H1 (cell line): ENCODE results near the gene HSPA12A. TPM values are rescaled to one million over a fixed set of nuclear protein-coding genes. Genes with fewer than 3 reads are reported as not detected.

Experiments used
- CTCF ChIA-PET: fragments of 300-600 bp; sonication (Branson Sonifier 250); formaldehyde crosslinking; loops from one replicate; lab custom pipeline; 2021; ENCODE audit not compliant: partially characterized antibody; lab: Charles Lee
- POLR2A ChIA-PET: fragments of 300-600 bp; sonication (Branson Sonifier 250); formaldehyde crosslinking; loops from one replicate; lab custom pipeline; 2021; ENCODE audit warnings: inconsistent platforms; ENCODE audit not compliant: partially characterized antibody; lab: Charles Lee
- DNase-seq, 2 experiments: peaks; one replicate each; pipeline versions ENCODE4 v3.0.0 to v3.0.0-alpha.2; 2010 to 2022; ENCODE audit warnings: low spot score in 2 of 2, low read depth in 1 of 2, mixed read lengths in 1 of 2
- FAIRE-seq: peaks from 2 replicates; lab custom pipeline; 2011; peaks lifted over from hg19 to GRCh38; lab: Jason Lieb, UNC
- H2AFZ ChIP-seq: 2 replicates; pipeline ENCODE4 v1.8.1; 2012; ENCODE audit warnings: low read length, inconsistent platforms
- H2AK5ac ChIP-seq: 2 replicates; pipeline ENCODE4 v1.6.1; 2013; ENCODE audit warnings: low read depth, low read length
- H2BK120ac ChIP-seq: replicated peaks from 2 replicates; pipeline ENCODE3; 2013; ENCODE audit warnings: low read depth, low read length, inconsistent platforms
- H2BK12ac ChIP-seq: 2 replicates; pipeline ENCODE4 v1.6.1; 2013; ENCODE audit warnings: low read depth, low read length
- H2BK15ac ChIP-seq: 2 replicates; pipeline ENCODE4 v1.6.1; 2013; ENCODE audit warnings: low read length
- H2BK20ac ChIP-seq: 2 replicates; pipeline ENCODE4 v1.6.1; 2013; ENCODE audit warnings: low read length
- H2BK5ac ChIP-seq: 2 replicates; pipeline ENCODE4 v1.6.1; 2013; ENCODE audit warnings: low read depth, low read length
- H3K14ac ChIP-seq: 2 replicates; pipeline ENCODE4 v1.6.1; 2013; ENCODE audit warnings: inconsistent platforms; ENCODE audit not compliant: insufficient read length
- H3K18ac ChIP-seq: 2 replicates; pipeline ENCODE4 v1.6.1; 2013; ENCODE audit warnings: low read length; ENCODE audit errors: extremely low read depth
- H3K23ac ChIP-seq: 2 replicates; pipeline ENCODE4 v1.6.1; 2013; ENCODE audit warnings: inconsistent platforms; ENCODE audit not compliant: insufficient read length
- H3K23me2 ChIP-seq: 2 replicates; pipeline ENCODE4 v1.6.1; 2013; ENCODE audit warnings: low read depth, low read length
- H3K27ac ChIP-seq: 2 replicates; pipeline ENCODE4 v1.6.1; 2011; ENCODE audit warnings: low read depth, low read length, inconsistent platforms
- H3K27me3 ChIP-seq, 4 experiments: replicated peaks in 1 of 4; 1 replicate in 1 of 4; 2 replicates in 3 of 4; pipeline versions ENCODE4 v1.6.1 to v1.8.1; 2011 to 2013; ENCODE audit warnings: low read length in 3 of 4, mild to moderate bottlenecking in 3 of 4, inconsistent platforms in 2 of 4, mixed read lengths in 2 of 4, moderate library complexity in 1 of 4; ENCODE audit not compliant: control insufficient read depth in 3 of 4, insufficient read depth in 3 of 4; ENCODE audit errors: extremely low read depth in 1 of 4
- H3K36me3 ChIP-seq, 4 experiments: 2 replicates each; pipeline versions ENCODE4 v1.6.1 to v1.8.1; 2011 to 2013; ENCODE audit warnings: mild to moderate bottlenecking in 4 of 4, low read length in 3 of 4, moderate library complexity in 2 of 4, control low read depth in 1 of 4, inconsistent platforms in 1 of 4; ENCODE audit not compliant: insufficient read depth in 4 of 4, control insufficient read depth in 2 of 4
- H3K4ac ChIP-seq: replicated peaks from 2 replicates; pipeline ENCODE3; 2013; ENCODE audit warnings: low read length, low read depth, mixed read lengths, inconsistent platforms; ENCODE audit not compliant: insufficient read length
- H3K4me1 ChIP-seq, 4 experiments: replicated peaks in 1 of 4; 1 replicate in 1 of 4; 2 replicates in 3 of 4; pipeline versions ENCODE4 v1.6.1 to v1.8.1; 2011 to 2013; ENCODE audit warnings: low read length in 3 of 4, inconsistent platforms in 2 of 4, mixed read lengths in 1 of 4; ENCODE audit not compliant: insufficient read depth in 4 of 4, control insufficient read depth in 3 of 4
- H3K4me2 ChIP-seq, 2 experiments: 2 replicates each; pipeline versions ENCODE4 v1.6.1 to v1.8.1; 2011 to 2013; ENCODE audit warnings: low read depth in 2 of 2, low read length in 2 of 2, control low read depth in 1 of 2, inconsistent platforms in 1 of 2, mild to moderate bottlenecking in 1 of 2; ENCODE audit not compliant: insufficient read depth in 1 of 2
- H3K4me3 ChIP-seq, 4 experiments: fragments of 200-600, 300-600 bp in 1 of 4; sonication (generic), shearing (Covaris generic), sonication (Bioruptor Twin) in 1 of 4; 2 replicates each; pipeline versions ENCODE4 v1.5.1 to v1.8.1; 2011 to 2016; ENCODE audit warnings: low read length in 4 of 4, low read depth in 3 of 4, control low read depth in 2 of 4, inconsistent platforms in 2 of 4, mild to moderate bottlenecking in 2 of 4, mixed read lengths in 1 of 4, moderate library complexity in 1 of 4; ENCODE audit not compliant: insufficient read depth in 2 of 4; ENCODE audit errors: extremely low read depth in 1 of 4
- H3K56ac ChIP-seq: replicated peaks from 2 replicates; pipeline ENCODE3; 2013; ENCODE audit warnings: low read depth, mild to moderate bottlenecking, mixed read lengths, low read length, inconsistent platforms; ENCODE audit not compliant: insufficient read length
- H3K79me1 ChIP-seq: 2 replicates; pipeline ENCODE4 v1.6.1; 2013; ENCODE audit warnings: low read depth, low read length, control low read depth
- H3K79me2 ChIP-seq, 2 experiments: 2 replicates each; pipeline versions ENCODE4 v1.6.1 to v1.8.1; 2012 to 2013; ENCODE audit warnings: low read length in 2 of 2, mild to moderate bottlenecking in 2 of 2, inconsistent platforms in 1 of 2; ENCODE audit not compliant: insufficient read depth in 2 of 2, control insufficient read depth in 1 of 2
- H3K9ac ChIP-seq, 4 experiments: replicated peaks in 1 of 4; 1 replicate in 1 of 4; 2 replicates in 3 of 4; pipeline versions ENCODE4 v1.6.1 to v1.8.1; 2011 to 2013; ENCODE audit warnings: low read depth in 3 of 4, low read length in 3 of 4, control low read depth in 2 of 4, mild to moderate bottlenecking in 2 of 4, moderate library complexity in 2 of 4, inconsistent platforms in 1 of 4; ENCODE audit errors: extremely low read depth in 1 of 4
- H3K9me3 ChIP-seq, 2 experiments: 2 replicates each; pipeline versions ENCODE4 v1.6.1 to v1.8.1; 2012 to 2013; ENCODE audit warnings: mild to moderate bottlenecking in 2 of 2, moderate library complexity in 2 of 2, control low read depth in 1 of 2, inconsistent platforms in 1 of 2, low read depth in 1 of 2, low read length in 1 of 2, mixed read lengths in 1 of 2; ENCODE audit not compliant: insufficient read depth in 2 of 2
- H4K20me1 ChIP-seq, 2 experiments: replicated peaks in 1 of 2; 2 replicates each; pipeline versions ENCODE3 to v1.8.1; 2011 to 2013; ENCODE audit warnings: inconsistent platforms in 2 of 2, low read length in 2 of 2, mild to moderate bottlenecking in 1 of 2; ENCODE audit not compliant: insufficient read depth in 2 of 2, control insufficient read depth in 1 of 2
- H4K5ac ChIP-seq: 2 replicates; pipeline ENCODE4 v1.6.1; 2013; ENCODE audit warnings: low read length, low read depth, mixed read lengths, inconsistent platforms; ENCODE audit not compliant: insufficient read length
- H4K8ac ChIP-seq: 2 replicates; pipeline ENCODE4 v1.8.0; 2013; ENCODE audit warnings: mild to moderate bottlenecking, moderate library complexity, low read length, inconsistent platforms; ENCODE audit not compliant: insufficient read depth; ENCODE audit errors: extremely low read depth
- H4K91ac ChIP-seq: replicated peaks from 2 replicates; pipeline ENCODE3; 2013; ENCODE audit warnings: low read length, mixed read lengths, inconsistent platforms; ENCODE audit not compliant: insufficient read length
- ATF3 ChIP-seq: IDR thresholded peaks from 2 replicates; pipeline ENCODE4 v1.6.1; 2011; ENCODE audit warnings: low read depth, mild to moderate bottlenecking, low read length; ENCODE audit not compliant: insufficient read depth
- GABPA ChIP-seq: IDR thresholded peaks from 2 replicates; pipeline ENCODE4 v1.6.1; 2011; ENCODE audit warnings: mild to moderate bottlenecking, low read length, moderate library complexity, borderline replicate concordance; ENCODE audit not compliant: insufficient read depth
- GTF2F1 ChIP-seq: IDR thresholded peaks from 2 replicates; pipeline ENCODE4 v1.6.1; 2012; ENCODE audit warnings: low read depth, low read length, improper control_type of control experiment, borderline replicate concordance
- JUN ChIP-seq: IDR thresholded peaks from 2 replicates; pipeline ENCODE4 v1.6.1; 2011; ENCODE audit warnings: low read depth, mild to moderate bottlenecking, improper control_type of control experiment, low read length
- MAFK ChIP-seq: IDR thresholded peaks from 2 replicates; pipeline ENCODE4 v1.6.1; 2012; ENCODE audit warnings: low read depth, mild to moderate bottlenecking, improper control_type of control experiment, low read length
- SP4 ChIP-seq: IDR thresholded peaks from 2 replicates; pipeline ENCODE4 v1.6.1; 2012; ENCODE audit warnings: low read length, inconsistent platforms
- TEAD4 ChIP-seq: IDR thresholded peaks from 2 replicates; pipeline ENCODE4 v1.6.1; 2012; ENCODE audit warnings: low read depth, low read length, inconsistent platforms, mixed read lengths
- WGBS, 2 experiments: shearing (Covaris generic) in 1 of 2; methylation state at CpG; one replicate each; pipeline versions ENCODE4 v1.1.6 to v1.1.7; 2013 to 2015; ENCODE audit warnings: low lambda C conversion rate in 2 of 2, mixed read lengths in 2 of 2, inconsistent platforms in 1 of 2, low coverage in 1 of 2, missing lambda C conversion rate in 1 of 2; ENCODE audit not compliant: insufficient replicate concordance in 2 of 2, insufficient coverage in 1 of 2, insufficient read length in 1 of 2; ENCODE audit errors: extremely low coverage in 1 of 2, missing lambda C conversion rate in 1 of 2; 5-methylcytosine and 5-hydroxymethylcytosine counted together
- polyA plus RNA-seq, 7 experiments: library from polyadenylated mRNA; depleted of rRNA in 3 of 7; stranded (reverse) in 5 of 7; unstranded in 2 of 7; fragments of >200 nt in 5 of 7; fragments of 200-250 nt in 2 of 7; gene quantifications; 1 replicate in 5 of 7; 2 replicates in 1 of 7; 4 replicates in 1 of 7; pipeline versions ENCODE4 v1.2.1 to v1.2.3, GENCODE V29; 2011 to 2013; ENCODE audit warnings: missing spikeins in 2 of 7, mixed read lengths in 2 of 7
- total RNA-seq: library from RNA; stranded (reverse); fragmentation: NEBNext Ultra II Directional; extraction: Animal tissue kit (Norgen Biotek cat#: 25700); gene quantifications from 2 replicates; pipeline ENCODE4 v1.2.1, GENCODE V29; 2021
- TF ChIP-seq, protein P1 (sequence below): IDR thresholded peaks from 2 replicates; pipeline ENCODE4 v1.6.1; 2012; ENCODE audit warnings: low read length, inconsistent platforms

The HSPA12A gene
- total and polyA plus RNA-seq, 2 of the 8 experiments (the other 6 are each of a cell fraction or from before 2014, with no cell fraction given) = 3.1 to 6.9 TPM

- H2BK20ac ChIP-seq = no peak overlapping the region
- H3K23ac ChIP-seq = no peak overlapping the region
- H3K56ac ChIP-seq = no peak overlapping the region
- H2BK120ac ChIP-seq = no peak overlapping the region
- peak overlapping the region; percentile 11; the same call in 1 of the 2 replicates for H2BK12ac ChIP-seq
- no peak overlapping the region for H3K9ac ChIP-seq
- no peak overlapping the region for H3K14ac ChIP-seq
- 79% methylated on average over 8 of the region's 8 CpGs; no CpG with 5 or more reads in 1 of the 2 experiments for WGBS, 2 experiments
- no peaks in the 10 kb centered on the region for H4K20me1 ChIP-seq
- no peaks in the 10 kb centered on the region for H3K79me2 ChIP-seq
- H4K8ac ChIP-seq = no peak overlapping the region
- H2AK5ac ChIP-seq = no peak overlapping the region
- H2BK15ac ChIP-seq = no peak overlapping the region
- H3K27me3 ChIP-seq = peaks cover 0 to 1% (median 0%) of the 10 kb centered on the region in 4 experiments; a peak in 1 of 7 replicates
- DNase-seq (no peak), FAIRE-seq (no peak)
- no peaks in the 10 kb centered on the region; a peak in 1 of 7 replicates for H3K4me1 ChIP-seq
- no peaks in the 10 kb centered on the region for H3K9me3 ChIP-seq
- no peak overlapping the region for H4K91ac ChIP-seq
- H3K36me3 ChIP-seq = no peaks in the 10 kb centered on the region
- H3K27ac ChIP-seq = no peak overlapping the region
- H2BK5ac ChIP-seq = no peak overlapping the region
- no peak overlapping the region for H3K18ac ChIP-seq
- CTCF ChIA-PET = no interaction called here
- no peaks in the 10 kb centered on the region for H3K79me1 ChIP-seq
- H3K4ac ChIP-seq = no peak overlapping the region
- no peak overlapping the region for H3K4me3 ChIP-seq
- no peak overlapping the region for H3K4me2 ChIP-seq
- no peaks in the 10 kb centered on the region for H3K23me2 ChIP-seq
- no peak overlapping the region for H4K5ac ChIP-seq
- POLR2A ChIA-PET = no interaction called here
- H2AFZ ChIP-seq = no peak overlapping the region
- TF ChIP-seq, protein P1, sequence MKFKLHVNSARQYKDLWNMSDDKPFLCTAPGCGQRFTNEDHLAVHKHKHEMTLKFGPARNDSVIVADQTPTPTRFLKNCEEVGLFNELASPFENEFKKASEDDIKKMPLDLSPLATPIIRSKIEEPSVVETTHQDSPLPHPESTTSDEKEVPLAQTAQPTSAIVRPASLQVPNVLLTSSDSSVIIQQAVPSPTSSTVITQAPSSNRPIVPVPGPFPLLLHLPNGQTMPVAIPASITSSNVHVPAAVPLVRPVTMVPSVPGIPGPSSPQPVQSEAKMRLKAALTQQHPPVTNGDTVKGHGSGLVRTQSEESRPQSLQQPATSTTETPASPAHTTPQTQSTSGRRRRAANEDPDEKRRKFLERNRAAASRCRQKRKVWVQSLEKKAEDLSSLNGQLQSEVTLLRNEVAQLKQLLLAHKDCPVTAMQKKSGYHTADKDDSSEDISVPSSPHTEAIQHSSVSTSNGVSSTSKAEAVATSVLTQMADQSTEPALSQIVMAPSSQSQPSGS = no peak
- TF ChIP-seq GABPA (no peak), GTF2F1 (no peak), ATF3 (no peak), JUN (no peak), SP4 (no peak), TEAD4 (no peak), MAFK (no peak)
Measured at GRCh38 chr10:116621476-116621875, 120.9 kb downstream of the HSPA12A start.
